ENCODE results near the gene HUNK. TPM values are rescaled to one million over a fixed set of nuclear protein-coding genes. Genes with fewer than 3 reads are reported as not detected.

HUNK gene
- total and polyA plus RNA-seq, 2 of the 8 experiments (the other 6 are each of a cell fraction or from before 2014, with no cell fraction given) = 1.9 to 10.2 TPM

GRCh38 chr21:31866077-31866511 lies 6.7 kb upstream of the HUNK start:
- 27% methylated on average over 15 of the region's 15 CpGs; no CpG with 5 or more reads in 1 of the 2 experiments for WGBS, 2 experiments (ENCODE audit: extremely low coverage in 1 of 2, insufficient coverage in 1 of 2, insufficient read length in 1 of 2, insufficient replicate concordance in 2 of 2, low coverage in 1 of 2, low lambda C conversion rate in 2 of 2, missing lambda C conversion rate in 1 of 2)
- H3K79me2 ChIP-seq (ENCODE audit: control insufficient read depth in 1 of 2, insufficient read depth in 2 of 2, low read length in 2 of 2) = no peaks in the 10 kb centered on the region
- no peak overlapping the region for H4K5ac ChIP-seq (ENCODE audit: insufficient read length, low read depth, low read length)
- no peak overlapping the region for H3K27ac ChIP-seq (ENCODE audit: low read depth, low read length)
- H2BK15ac ChIP-seq (ENCODE audit: low read length) = no peak overlapping the region
- no peak overlapping the region for H4K91ac ChIP-seq (replicated peaks; ENCODE audit: insufficient read length, low read length)
- no peak overlapping the region for H2BK5ac ChIP-seq (ENCODE audit: low read depth, low read length)
- FAIRE-seq = no peak
- no peaks in the 10 kb centered on the region for H3K36me3 ChIP-seq (ENCODE audit: control insufficient read depth in 2 of 4, insufficient read depth in 4 of 4, low read length in 3 of 4)
- no peak overlapping the region for H3K18ac ChIP-seq (ENCODE audit: extremely low read depth, low read length)
- ChIA-PET CTCF (ENCODE audit: partially characterized antibody) (interaction anchor here (0.6 to 2.5 kb wide), 37 partner anchors 9 to 392 kb away, joined by 3 to 14 read pairs (median 3); no protein-coding TSS in a partner anchor), POLR2A (ENCODE audit: partially characterized antibody) (no interaction called here)
- H3K14ac ChIP-seq (ENCODE audit: insufficient read length) = no peak overlapping the region
- H3K9me3 ChIP-seq (ENCODE audit: insufficient read depth in 2 of 2, low read depth in 1 of 2, low read length in 1 of 2) = no peaks in the 10 kb centered on the region
- DNase-seq (ENCODE audit: low read depth in 1 of 2, low spot score in 2 of 2) = peak; percentile 82 to 98
- no peak overlapping the region for H4K8ac ChIP-seq (ENCODE audit: extremely low read depth, insufficient read depth, low read length)
- H3K79me1 ChIP-seq (ENCODE audit: low read depth, low read length) = no peaks in the 10 kb centered on the region; the same call in 1 of the 2 replicates
- H3K4me3 ChIP-seq (ENCODE audit: extremely low read depth in 1 of 4, insufficient read depth in 2 of 4, low read depth in 3 of 4, low read length in 4 of 4) = no peak overlapping the region
- H3K56ac ChIP-seq (replicated peaks; ENCODE audit: insufficient read length, low read depth, low read length) = no peak overlapping the region
- H3K9ac ChIP-seq (replicated peaks in 1 of 4; ENCODE audit: extremely low read depth in 1 of 4, low read depth in 3 of 4, low read length in 3 of 4) = no peak overlapping the region
- peaks cover 0 to 2% (median 0%) of the 10 kb centered on the region in 4 experiments; a peak in 2 of 7 replicates for H3K27me3 ChIP-seq (replicated peaks in 1 of 4; ENCODE audit: control insufficient read depth in 3 of 4, extremely low read depth in 1 of 4, insufficient read depth in 3 of 4, low read length in 3 of 4)
- no peaks in the 10 kb centered on the region for H4K20me1 ChIP-seq (replicated peaks in 1 of 2; ENCODE audit: control insufficient read depth in 1 of 2, insufficient read depth in 2 of 2, low read length in 2 of 2)
- 0 out of 4 replicates have a peak overlapping the region, but pooled peaks of 1 of the 2 experiments have one; percentile 26 for H3K4me2 ChIP-seq (ENCODE audit: insufficient read depth in 1 of 2, low read depth in 2 of 2, low read length in 2 of 2)
- H3K23me2 ChIP-seq (ENCODE audit: low read depth, low read length) = no peaks in the 10 kb centered on the region; the same call in 1 of the 2 replicates
- H2BK12ac ChIP-seq (ENCODE audit: low read depth, low read length) = no peak overlapping the region; the same call in 1 of the 2 replicates
- H3K4me1 ChIP-seq (replicated peaks in 1 of 4; ENCODE audit: control insufficient read depth in 3 of 4, insufficient read depth in 4 of 4, low read length in 3 of 4) = no peaks in the 10 kb centered on the region
- no peak overlapping the region for H3K23ac ChIP-seq (ENCODE audit: insufficient read length)
- H2AK5ac ChIP-seq (ENCODE audit: low read depth, low read length) = no peak overlapping the region
- no peak overlapping the region for H2BK120ac ChIP-seq (replicated peaks; ENCODE audit: low read depth, low read length)
- H2AFZ ChIP-seq (ENCODE audit: low read length) = no peak overlapping the region
- no peak overlapping the region for H3K4ac ChIP-seq (replicated peaks; ENCODE audit: insufficient read length, low read depth, low read length)
- H2BK20ac ChIP-seq (ENCODE audit: low read length) = no peak overlapping the region
- TF ChIP-seq SIRT6 (IDR thresholded peaks at IDR 0.05; ENCODE audit: low read length) (no peak), SP1 (IDR thresholded peaks at IDR 0.05; ENCODE audit: low read depth, low read length) (no peak), SAP30 (IDR thresholded peaks at IDR 0.05; ENCODE audit: insufficient read depth, insufficient replicate concordance, low read length) (no peak), BCL11A (IDR thresholded peaks at IDR 0.05; ENCODE audit: low read depth in 2 of 2, low read length in 2 of 2) (no peak), EZH2 (IDR thresholded peaks at IDR 0.05; ENCODE audit: low read depth, low read length, severe bottlenecking) (no peak), SP2 (IDR thresholded peaks at IDR 0.05; ENCODE audit: low read length) (no peak), MAX (IDR thresholded peaks at IDR 0.05) (peak; percentile 71), BACH1 (IDR thresholded peaks at IDR 0.05; ENCODE audit: low read length) (peak; percentile 51; the same call in 1 of the 2 replicates), YY1 (IDR thresholded peaks at IDR 0.05; ENCODE audit: low read depth, low read length) (peak; percentile 79), BRCA1 (IDR thresholded peaks at IDR 0.05; ENCODE audit: low read depth, low read length) (no peak), SRF (IDR thresholded peaks at IDR 0.05; ENCODE audit: low read depth, low read length) (no peak), CHD2 (IDR thresholded peaks at IDR 0.05; ENCODE audit: low read length) (no peak), RAD21 (IDR thresholded peaks at IDR 0.05 in 1 of 2, conservative IDR thresholded peaks at IDR 0.05 in 1 of 2; ENCODE audit: low read depth in 2 of 2, low read length in 2 of 2) (peak; percentile 72 to 79), TBP (IDR thresholded peaks at IDR 0.05; ENCODE audit: low read depth, low read length) (0 out of 2 replicates have a peak, but pooled peaks have one; percentile 24)
